Smooth muscle cell (in vitro differentiated cells): Measurements from ENCODE around the gene PIP5K1C. TPM values are rescaled to one million over a fixed set of nuclear protein-coding genes. Genes with fewer than 3 reads are reported as not detected.
A peak's percentile ranks its signal among the peaks of the same experiment; 100 is the strongest.

ENCODE experiments used
- DNase-seq: peaks from one replicate; lab custom pipeline; 2025; ENCODE audit not compliant: unreplicated experiment; lab: John Stamatoyannopoulos, UW
- H2AFZ ChIP-seq: fragments of 200-600 bp; sonication (generic); 2 replicates; pipeline ENCODE4 v1.6.0; 2016; ENCODE audit warnings: antibody characterized with exemption, low read depth, mild to moderate bottlenecking
- H3F3A ChIP-seq: fragments of 200-600 bp; sonication (generic); 2 replicates; pipeline ENCODE4 v1.6.0; 2017; ENCODE audit warnings: antibody characterized with exemption, low read depth
- H3K27ac ChIP-seq: fragments of 200-600 bp; sonication (generic); 2 replicates; pipeline ENCODE4 v1.5.1; 2016; ENCODE audit warnings: low read depth, mild to moderate bottlenecking
- H3K27me3 ChIP-seq: fragments of 200-600 bp; sonication (generic); 2 replicates; pipeline ENCODE4 v1.6.1; 2016; ENCODE audit warnings: low read depth, mild to moderate bottlenecking
- H3K36me3 ChIP-seq: fragments of 200-600 bp; sonication (generic); 2 replicates; pipeline ENCODE4 v1.5.1; 2016; ENCODE audit warnings: low read depth
- H3K4me1 ChIP-seq: fragments of 200-600 bp; sonication (generic); 2 replicates; pipeline ENCODE4 v1.5.1; 2016; ENCODE audit warnings: low read depth
- H3K4me2 ChIP-seq: fragments of 200-600 bp; sonication (generic); 2 replicates; pipeline ENCODE4 v1.6.0; 2016; ENCODE audit warnings: mild to moderate bottlenecking
- H3K4me3 ChIP-seq: fragments of 200-600 bp; sonication (generic); 2 replicates; pipeline ENCODE4 v1.5.1; 2016; ENCODE audit warnings: mild to moderate bottlenecking
- H3K79me2 ChIP-seq: fragments of 200-600 bp; sonication (generic); 2 replicates; pipeline ENCODE4 v1.6.0; 2016; ENCODE audit warnings: low read depth, mild to moderate bottlenecking
- H3K9ac ChIP-seq: fragments of 200-600 bp; sonication (generic); 2 replicates; pipeline ENCODE4 v1.6.0; 2016; ENCODE audit warnings: low read depth
- H3K9me3 ChIP-seq: fragments of 200-600 bp; sonication (generic); replicated peaks from 2 replicates; pipeline ENCODE4 v1.5.1; 2016; ENCODE audit warnings: low read depth
- H4K20me1 ChIP-seq: fragments of 200-600 bp; sonication (generic); 2 replicates; pipeline ENCODE4 v1.6.0; 2016; ENCODE audit warnings: low read depth
- CTCF ChIP-seq: fragments of 200-600 bp; sonication (generic); IDR thresholded peaks from 2 replicates; pipeline ENCODE4 v1.5.1; 2017; ENCODE audit warnings: borderline replicate concordance, mild to moderate bottlenecking, antibody characterized with exemption; ENCODE audit not compliant: insufficient read depth, poor library complexity, severe bottlenecking
- WGBS: methylation state at CpG from one replicate; pipeline ENCODE4 v1.1.7; 2016; ENCODE audit warnings: low lambda C conversion rate; 5-methylcytosine and 5-hydroxymethylcytosine counted together
- polyA plus RNA-seq: library from polyadenylated mRNA; unstranded; fragments of >200 nt; fragmentation: Nextera tagmentation; extraction: Ambion mirVana; gene quantifications from 2 replicates; pipeline ENCODE4 v1.2.1, GENCODE V29; 2016
- total RNA-seq: library from RNA; depleted of rRNA; stranded (reverse); fragments of >200 nt; gene quantifications from 2 replicates; pipeline ENCODE4 v1.2.3, GENCODE V29; 2014

PIP5K1C gene
- total and polyA plus RNA-seq, 2 experiments from 2014 or later, result 13.2 to 27.2 TPM

- Histone ChIP-seq H2AFZ (no peak overlapping the region), H3K9me3 (no peaks in the 10 kb centered on the region), H3K4me1 (peaks cover 15% of the 10 kb centered on the region), H3K4me2 (peak overlapping the region; percentile 82), H3K27me3 (no peaks in the 10 kb centered on the region), H3K36me3 (no peaks in the 10 kb centered on the region), H3K4me3 (no peak overlapping the region), H3K27ac (peak overlapping the region; percentile 96), H4K20me1 (peaks cover 48% of the 10 kb centered on the region), H3F3A (no peaks in the 10 kb centered on the region), H3K79me2 (peaks cover 24% of the 10 kb centered on the region), H3K9ac (peak overlapping the region; percentile 84)
- WGBS, result 55% methylated on average over 37 of the region's 45 CpGs
- TF ChIP-seq CTCF, result no peak
- DNase-seq, result peak; percentile 37
Observed at GRCh38 chr19:3670796-3671679, 29.2 kb downstream of the PIP5K1C start.

- Histone ChIP-seq H2AFZ (no peak overlapping the region), H3K36me3 (no peaks in the 10 kb centered on the region), H4K20me1 (peaks cover 47% of the 10 kb centered on the region), H3K79me2 (peaks cover 17% of the 10 kb centered on the region), H3K9me3 (no peaks in the 10 kb centered on the region), H3K27me3 (no peaks in the 10 kb centered on the region), H3F3A (no peaks in the 10 kb centered on the region), H3K4me2 (peak overlapping the region; percentile 82), H3K27ac (peak overlapping the region; percentile 96), H3K9ac (peak overlapping the region; percentile 84), H3K4me3 (no peak overlapping the region), H3K4me1 (peaks cover 15% of the 10 kb centered on the region)
- DNase-seq, result peak; percentile 37
- no peak for TF ChIP-seq CTCF
- WGBS, result 26% methylated on average over 16 of the region's 33 CpGs
Observed at GRCh38 chr19:3669947-3670795, 30.1 kb downstream of the PIP5K1C start.

- Histone ChIP-seq H3K36me3 (no peaks in the 10 kb centered on the region), H3F3A (no peaks in the 10 kb centered on the region), H3K4me2 (no peak overlapping the region), H3K79me2 (peaks cover 17% of the 10 kb centered on the region), H2AFZ (no peak overlapping the region), H3K27ac (peak overlapping the region; percentile 96), H3K27me3 (no peaks in the 10 kb centered on the region), H3K9ac (no peak overlapping the region), H4K20me1 (peaks cover 39% of the 10 kb centered on the region), H3K4me3 (no peak overlapping the region), H3K4me1 (peaks cover 15% of the 10 kb centered on the region), H3K9me3 (no peaks in the 10 kb centered on the region)
- no peak for DNase-seq
- TF ChIP-seq CTCF, result no peak
- 88% methylated on average over 38 of the region's 39 CpGs for WGBS
Observed at GRCh38 chr19:3669082-3669946, 31.0 kb downstream of the PIP5K1C start.
